ENCODE results near the gene BPIFA1.

Gene BPIFA1

DNA sequence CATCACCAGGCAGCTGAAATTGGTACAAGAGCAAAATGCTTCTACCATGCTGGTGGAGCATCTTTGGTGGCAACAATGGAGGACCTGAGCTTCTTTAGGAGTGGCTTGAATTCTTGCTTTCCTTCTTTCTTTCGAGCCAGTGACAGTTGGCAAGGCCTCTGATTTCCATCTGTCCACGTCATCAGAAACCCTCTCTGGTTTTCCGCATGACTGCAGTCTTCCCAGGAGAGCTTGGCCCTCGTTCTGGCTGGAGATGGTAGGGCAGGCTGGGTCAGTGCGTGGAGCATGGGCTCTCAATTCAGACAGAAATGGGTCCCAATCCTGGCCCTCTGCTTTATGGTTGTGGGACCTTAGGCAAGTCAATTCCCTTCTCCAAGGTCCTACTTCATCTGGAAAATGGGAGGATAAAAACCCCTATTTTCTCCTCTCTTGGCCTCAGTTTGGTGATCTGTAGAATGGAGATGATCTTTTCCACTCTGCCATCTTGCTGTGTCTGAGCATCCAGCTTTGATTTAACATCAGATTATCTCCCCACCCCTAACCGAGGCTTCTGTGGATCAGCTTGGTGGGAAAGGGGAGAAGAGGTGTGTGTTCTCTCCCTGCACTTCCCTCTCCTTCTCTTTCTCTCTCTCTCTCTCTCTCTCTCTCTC lies 43.6 kb downstream of the BPIFA1 start:
- no peak for DNase-seq

DNA sequence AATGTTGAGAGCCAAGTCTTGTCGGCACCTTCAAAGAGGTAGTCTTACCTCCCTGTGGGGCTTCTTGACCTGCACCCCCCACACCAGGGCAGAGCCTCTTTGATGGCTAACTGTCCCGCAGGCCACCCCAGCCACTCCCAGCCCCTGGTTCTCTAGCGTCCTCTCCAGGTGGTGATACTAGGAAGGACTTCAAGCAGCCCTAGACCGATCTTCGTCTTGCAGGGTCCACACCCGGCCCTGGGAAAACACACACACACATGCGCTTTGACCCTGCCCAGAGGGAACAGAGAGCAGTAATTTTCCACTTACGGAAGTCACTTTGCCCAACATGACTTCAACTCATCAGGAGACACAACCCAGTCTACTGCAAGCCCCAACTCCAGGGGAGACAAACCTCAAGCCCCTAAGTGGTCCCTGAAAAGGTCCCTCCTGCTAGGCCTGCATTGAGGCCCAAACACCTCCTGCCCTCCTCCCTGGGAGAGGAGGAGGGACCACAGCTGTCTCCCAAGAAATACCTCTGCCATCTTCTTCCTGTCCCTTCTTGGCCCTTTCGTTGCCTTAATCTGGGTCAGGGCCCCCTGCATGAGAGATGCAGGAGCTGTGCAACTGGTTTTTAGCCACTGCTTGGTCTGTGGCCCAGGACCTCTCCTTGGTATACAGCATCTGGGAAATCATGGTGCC lies 44.3 kb downstream of the BPIFA1 start:
- no peak for DNase-seq

DNA sequence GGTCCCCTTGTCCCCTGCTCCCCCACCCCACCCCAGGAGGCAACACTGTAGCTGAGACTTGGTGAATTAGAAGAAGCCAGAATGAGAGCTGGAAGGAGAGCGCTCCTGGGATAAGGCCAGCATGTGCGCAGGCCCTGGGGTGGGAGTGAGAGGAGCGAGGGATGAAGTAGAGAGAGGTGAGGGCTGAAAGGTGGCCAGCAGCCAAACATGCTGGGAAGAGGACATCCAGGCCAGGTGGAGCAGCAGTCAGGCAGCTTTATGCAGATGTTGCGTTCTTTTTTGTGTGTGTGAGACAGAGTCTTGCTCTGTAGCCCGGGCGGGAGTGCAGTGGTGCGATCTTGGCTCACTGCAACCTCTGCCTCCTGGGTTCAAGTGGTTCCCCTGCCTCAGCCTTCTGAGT lies 45.0 kb downstream of the BPIFA1 start:
- DNase-seq, result no peak

DNA sequence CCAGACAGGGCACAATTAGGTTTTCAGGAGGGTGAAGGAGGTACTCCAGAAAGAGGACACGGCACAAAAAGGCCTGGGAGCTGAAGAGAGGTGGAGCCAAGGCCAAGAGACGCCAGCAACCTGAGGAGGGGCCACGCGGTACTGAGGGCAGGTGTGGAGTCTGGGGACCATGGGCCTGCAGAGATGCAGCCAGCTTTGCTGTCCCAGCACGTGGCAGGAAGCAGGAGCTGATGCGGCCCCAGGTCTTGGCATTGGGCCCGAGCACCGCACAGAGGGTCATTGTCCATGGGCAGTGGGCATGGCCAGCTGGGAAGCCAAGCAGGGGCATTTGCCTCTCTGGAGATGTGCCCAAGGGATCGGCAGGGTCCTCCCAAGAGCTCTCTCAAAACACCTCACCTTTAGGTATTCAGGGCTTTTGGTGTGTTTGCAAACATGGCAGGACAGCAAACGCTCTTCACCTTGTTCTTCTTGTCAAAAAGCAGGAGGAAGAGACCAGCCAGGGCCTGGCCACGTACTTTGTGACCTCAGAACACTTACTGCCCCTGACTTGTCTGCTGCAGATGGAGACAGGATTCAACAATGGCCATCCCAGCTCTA lies 45.9 kb downstream of the BPIFA1 start:
- no peak for DNase-seq

DNA sequence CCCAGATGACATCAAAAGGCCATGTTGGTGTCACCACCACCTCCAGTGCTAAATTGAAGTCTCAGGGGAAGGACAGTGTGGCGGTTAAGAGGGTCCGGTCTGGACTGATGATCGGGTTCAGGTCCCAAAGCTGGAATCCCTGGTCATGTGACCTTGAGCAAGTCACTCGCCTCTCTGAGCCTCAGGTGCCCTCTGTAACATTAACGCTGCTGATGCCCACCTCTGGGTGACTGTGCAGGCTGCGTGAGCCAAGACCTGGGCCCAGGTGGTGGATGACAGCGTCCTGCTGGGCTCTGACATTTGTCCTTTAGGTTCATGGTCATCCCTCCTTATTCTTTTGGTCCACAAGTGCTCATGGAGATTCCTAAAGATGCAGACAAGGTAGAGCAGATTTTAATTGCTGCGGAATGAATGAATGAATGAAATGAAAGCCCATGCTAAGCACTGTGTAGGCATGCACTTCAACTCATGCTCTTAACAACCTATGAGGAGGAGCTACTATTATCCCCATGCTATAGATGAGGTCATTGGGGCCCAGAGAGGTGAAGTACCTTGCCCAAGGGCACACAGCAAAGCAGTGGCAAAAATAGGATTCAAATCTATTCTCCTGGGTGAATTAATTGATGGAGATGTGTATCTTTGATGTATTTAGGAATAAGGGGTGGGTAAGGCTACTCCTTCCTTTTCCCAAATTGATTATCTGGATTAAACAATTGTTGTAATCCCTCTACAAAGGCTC lies 46.6 kb downstream of the BPIFA1 start:
- DNase-seq, result no peak

DNA sequence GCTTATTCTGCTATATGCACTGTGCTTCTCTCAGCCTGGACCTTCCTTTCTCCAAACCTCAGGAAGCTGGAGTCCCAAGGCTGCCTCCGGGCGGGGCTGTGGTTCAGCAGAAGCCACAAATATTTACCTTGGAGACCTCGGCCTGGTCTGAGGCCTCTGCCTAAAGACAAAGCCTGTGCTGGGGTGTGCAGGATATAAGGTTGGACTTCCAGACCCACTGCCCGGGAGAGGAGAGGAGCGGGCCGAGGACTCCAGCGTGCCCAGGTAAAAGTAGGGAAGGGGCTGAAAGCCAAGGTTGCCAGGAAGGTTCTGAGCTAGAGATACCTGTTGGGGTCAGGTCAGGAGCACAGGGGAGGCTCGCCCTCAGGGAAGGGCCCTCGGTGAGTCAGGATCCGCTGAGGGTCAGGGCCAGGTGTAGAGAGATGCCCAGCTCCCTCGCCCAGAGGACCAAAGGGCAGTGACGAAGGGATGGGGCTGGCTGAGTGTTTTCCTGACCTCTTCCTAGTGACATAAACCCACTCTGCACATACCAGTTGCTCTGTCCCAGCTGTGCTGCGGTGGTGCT lies 47.3 kb downstream of the BPIFA1 start, which contains the start of gene BPIFB1:
BPIFB1 (plus strand) TSS at position 224 of the 565 bp plus-strand sequence. CDS start 2,860 bp downstream, outside the sequence.
- no peak for DNase-seq

DNA sequence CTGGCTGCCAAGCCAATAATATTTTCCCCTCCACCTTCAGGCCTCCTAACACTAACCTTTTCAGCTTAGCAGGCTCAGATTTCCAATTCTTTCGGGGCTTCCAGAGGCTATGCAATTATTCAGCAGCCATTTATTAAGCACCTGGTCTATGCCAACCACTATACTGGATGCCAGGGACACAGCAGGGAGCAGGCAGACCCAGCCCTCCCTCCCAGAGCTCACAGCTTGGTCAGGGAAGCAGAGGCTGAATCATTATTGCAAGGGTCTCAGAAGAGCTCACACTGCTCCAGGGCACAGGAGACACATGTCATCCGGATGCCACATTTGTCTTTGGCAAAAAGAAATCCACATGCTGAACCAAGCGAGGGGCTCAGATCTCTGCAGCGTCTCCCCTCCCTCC lies 48.5 kb downstream of the BPIFA1 start:
- DNase-seq, result no peak

DNA sequence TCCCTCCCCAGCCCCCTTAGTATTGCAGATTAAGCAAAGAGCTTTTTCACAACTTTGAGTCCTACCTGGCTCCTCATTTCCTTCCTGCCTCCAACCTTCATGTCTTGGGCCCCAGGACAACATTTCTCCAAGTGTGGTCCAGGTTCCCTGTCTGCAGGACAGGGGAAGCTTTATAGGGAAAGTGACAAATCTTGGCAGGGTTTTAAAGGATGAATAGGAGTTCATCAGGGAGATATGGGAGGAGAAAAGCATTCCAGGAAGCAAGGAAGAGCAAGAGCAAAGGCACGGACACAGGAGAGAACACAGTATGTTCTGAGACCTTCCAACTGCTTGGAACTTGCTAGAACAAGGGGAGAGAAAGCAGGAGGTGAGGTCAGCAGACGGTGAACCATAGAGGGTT lies 49.1 kb downstream of the BPIFA1 start:
- DNase-seq, result no peak

DNA sequence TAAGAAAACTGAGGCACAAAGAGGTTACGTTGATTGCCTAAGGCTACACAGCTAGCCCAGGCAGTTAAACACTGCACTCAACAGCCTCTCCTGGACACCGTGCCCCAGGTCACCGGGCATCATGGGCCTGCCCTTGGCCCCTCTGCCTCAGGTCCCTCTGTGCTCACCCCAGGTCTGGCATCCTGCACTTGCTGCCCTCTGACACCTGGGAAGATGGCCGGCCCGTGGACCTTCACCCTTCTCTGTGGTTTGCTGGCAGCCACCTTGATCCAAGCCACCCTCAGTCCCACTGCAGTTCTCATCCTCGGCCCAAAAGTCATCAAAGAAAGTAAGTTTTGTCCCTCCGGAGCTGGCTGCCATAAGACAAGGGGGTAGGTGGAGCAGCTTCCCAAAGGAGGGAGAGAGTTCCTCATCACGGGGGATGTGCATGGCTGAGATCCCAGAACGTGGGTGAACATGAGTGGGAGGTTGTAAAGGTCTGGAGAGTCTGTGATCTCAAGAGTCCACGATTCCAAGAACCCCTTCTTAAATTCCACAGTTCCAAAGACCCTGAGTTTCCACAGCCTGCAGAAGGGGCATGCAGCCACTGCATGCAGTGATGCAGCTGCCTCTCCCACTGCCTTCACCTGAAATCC lies 50.2 kb downstream of the BPIFA1 start:
- DNase-seq, result no peak

DNA sequence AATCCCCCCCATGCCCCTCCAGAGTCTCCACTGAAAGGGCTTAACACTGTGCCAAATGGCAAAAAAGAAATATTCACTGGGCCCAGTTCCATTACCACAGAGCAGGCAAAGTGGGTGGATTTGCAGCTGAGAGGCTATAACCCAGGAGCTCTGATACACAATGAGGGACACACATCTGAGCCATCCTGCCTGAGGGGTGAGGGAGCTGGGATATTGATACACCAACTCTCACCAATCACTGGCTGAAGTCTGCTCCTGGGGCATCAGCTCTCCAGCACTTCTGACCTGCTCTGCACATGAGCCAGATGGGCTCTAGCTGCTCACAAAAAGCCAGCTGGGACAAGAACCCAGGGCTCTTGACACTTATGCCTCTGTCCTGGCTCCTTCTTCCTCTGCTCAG lies 52.1 kb downstream of the BPIFA1 start:
- DNase-seq, result no peak

DNA sequence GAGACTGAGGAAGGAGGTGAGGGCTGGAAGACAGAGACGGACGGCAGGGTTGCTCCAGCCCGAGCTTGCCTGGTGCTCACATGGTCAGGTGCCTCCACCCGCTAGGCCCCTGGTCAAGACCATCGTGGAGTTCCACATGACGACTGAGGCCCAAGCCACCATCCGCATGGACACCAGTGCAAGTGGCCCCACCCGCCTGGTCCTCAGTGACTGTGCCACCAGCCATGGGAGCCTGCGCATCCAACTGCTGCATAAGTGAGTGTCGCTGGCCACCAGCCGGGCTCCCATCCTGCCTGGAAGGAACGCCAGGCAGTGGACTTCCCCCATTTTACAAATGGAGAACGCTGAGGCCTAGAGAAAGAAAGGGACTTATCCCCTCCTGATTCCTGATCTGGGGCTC lies 55.1 kb downstream of the BPIFA1 start:
- DNase-seq, result no peak

DNA sequence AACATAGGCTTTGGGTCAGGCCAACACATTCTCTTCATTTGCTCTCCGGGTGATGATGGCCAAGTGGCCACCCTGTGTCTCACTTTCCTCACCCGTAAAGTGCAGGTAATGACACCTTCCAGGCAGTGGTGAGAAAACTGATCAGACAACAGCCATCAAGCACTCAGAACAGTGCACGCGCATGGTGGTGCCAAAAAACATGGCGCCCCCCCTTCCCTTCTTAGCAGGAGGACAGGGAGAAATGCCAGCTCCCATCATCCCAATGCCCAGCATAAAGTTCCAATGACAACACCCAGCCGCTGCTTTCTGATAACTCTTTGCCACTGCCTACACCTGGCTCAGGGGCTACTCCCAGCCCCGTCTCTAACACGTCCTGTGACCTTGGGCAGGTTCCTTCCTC lies 55.6 kb downstream of the BPIFA1 start:
- DNase-seq, result no peak

DNA sequence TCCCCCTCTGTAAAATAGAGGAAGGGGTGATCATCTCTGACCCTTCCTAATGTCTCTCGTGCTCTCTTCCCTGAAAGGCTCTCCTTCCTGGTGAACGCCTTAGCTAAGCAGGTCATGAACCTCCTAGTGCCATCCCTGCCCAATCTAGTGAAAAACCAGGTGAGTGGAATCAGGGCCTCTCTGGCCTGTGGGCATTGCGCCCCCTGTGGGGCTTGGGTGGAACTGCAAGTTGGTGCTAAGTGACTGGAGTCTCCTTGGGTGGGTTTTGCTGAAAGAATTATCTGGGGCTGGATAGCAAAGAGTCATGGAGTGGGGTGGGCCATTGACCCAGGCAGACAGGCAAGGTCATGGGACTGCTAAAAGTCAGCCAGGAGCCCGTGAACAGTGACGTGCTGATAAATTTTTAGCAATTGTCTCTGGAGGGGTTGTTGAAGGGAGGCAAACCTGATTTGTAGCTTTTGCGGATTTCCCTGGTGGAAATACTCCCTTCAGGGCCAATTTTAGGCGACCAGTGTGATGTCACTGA lies 56.1 kb downstream of the BPIFA1 start:
- peak; percentile 22 for DNase-seq

Data from activated gamma-delta T cell (primary cell).